HL-60 (cell line): ENCODE data around the gene ZCCHC2.
A peak's percentile ranks its signal among the peaks of the same experiment; 100 is the strongest.

ENCODE experiments used
- DNase-seq, 2 experiments: peaks; one replicate each; pipeline ENCODE4 v3.0.0-alpha.2; 2010 to 2020; ENCODE audit warnings: low read depth in 1 of 2, low spot score in 1 of 2
- H3K27ac ChIP-seq: fragments of 250-450 bp; sonication (Bioruptor Pico); replicated peaks from 2 replicates; pipeline ENCODE4 v1.5.1; 2020; ENCODE audit warnings: mild to moderate bottlenecking, moderate library complexity
- H3K27me3 ChIP-seq: fragments of 250-450 bp; sonication (Bioruptor Pico); 2 replicates; pipeline ENCODE4 v1.5.1; 2021; ENCODE audit warnings: mild to moderate bottlenecking, moderate library complexity; ENCODE audit not compliant: insufficient read depth, poor library complexity, severe bottlenecking
- H3K4me3 ChIP-seq: replicated peaks from 2 replicates; pipeline ENCODE4 v1.5.1; 2011; ENCODE audit warnings: mild to moderate bottlenecking, control low read depth, low read length; ENCODE audit not compliant: insufficient read depth
- GABPA ChIP-seq: IDR thresholded peaks from 2 replicates; pipeline ENCODE4 v1.6.1; 2012; ENCODE audit warnings: low read depth
- POLR2AphosphoS5 ChIP-seq: IDR thresholded peaks from 2 replicates; pipeline ENCODE4 v1.6.1; 2012; ENCODE audit warnings: low read depth
- SPI1 ChIP-seq: IDR thresholded peaks from 2 replicates; pipeline ENCODE4 v1.6.1; 2012; ENCODE audit warnings: low read depth, mild to moderate bottlenecking, borderline replicate concordance
- TF ChIP-seq, protein P1 (sequence below): IDR thresholded peaks from one replicate; pipeline ENCODE4 v1.5.1; 2011; ENCODE audit warnings: low read length, control low read depth, inconsistent platforms; ENCODE audit not compliant: insufficient read depth
- TF ChIP-seq, protein P2 (sequence below): IDR thresholded peaks from 2 replicates; pipeline ENCODE4 v1.6.1; 2012; ENCODE audit warnings: low read depth; ENCODE audit not compliant: insufficient replicate concordance

Gene ZCCHC2

DNA sequence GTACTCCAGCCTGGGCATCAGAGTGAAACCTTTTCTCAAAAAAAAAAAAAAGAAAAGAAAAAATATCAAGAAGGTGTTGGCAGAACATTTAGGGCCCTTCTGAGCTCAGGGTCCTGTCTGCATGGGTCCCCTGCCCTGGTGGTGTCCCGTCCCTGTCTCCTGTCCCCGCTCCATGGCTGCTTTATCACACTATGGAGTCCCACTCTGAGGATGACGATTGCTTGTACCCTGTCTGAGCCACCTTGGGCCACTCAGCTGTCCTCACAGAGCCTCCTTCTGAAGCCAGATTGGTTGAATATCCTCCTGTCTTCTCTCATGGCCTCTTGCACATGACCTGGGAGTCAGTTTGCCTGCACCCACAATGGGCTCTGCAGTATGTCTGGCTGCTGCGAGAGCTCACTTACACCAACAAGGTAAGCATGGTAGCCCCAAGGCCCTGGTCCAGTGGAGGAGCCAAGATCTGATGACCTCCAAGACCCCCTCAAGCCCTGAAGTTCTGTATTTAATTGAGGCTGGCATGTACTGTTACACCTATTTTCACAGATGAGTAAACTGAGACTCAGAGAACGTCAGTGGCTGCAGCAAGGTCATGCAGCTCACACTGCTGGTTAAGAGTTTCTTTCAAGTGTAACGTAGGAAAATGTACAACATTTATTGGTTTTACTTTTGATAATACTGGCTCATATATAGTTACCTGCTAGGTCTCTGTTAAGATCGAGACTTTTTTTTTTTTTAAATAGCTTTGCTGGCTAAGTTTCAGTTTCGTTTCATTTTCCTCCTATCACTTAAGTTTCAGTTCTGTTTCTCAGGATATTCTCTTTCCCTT is 16.9 kb upstream of the ZCCHC2 start:
- TF ChIP-seq SPI1 (no peak), POLR2AphosphoS5 (no peak), GABPA (no peak)
- TF ChIP-seq, protein P1, sequence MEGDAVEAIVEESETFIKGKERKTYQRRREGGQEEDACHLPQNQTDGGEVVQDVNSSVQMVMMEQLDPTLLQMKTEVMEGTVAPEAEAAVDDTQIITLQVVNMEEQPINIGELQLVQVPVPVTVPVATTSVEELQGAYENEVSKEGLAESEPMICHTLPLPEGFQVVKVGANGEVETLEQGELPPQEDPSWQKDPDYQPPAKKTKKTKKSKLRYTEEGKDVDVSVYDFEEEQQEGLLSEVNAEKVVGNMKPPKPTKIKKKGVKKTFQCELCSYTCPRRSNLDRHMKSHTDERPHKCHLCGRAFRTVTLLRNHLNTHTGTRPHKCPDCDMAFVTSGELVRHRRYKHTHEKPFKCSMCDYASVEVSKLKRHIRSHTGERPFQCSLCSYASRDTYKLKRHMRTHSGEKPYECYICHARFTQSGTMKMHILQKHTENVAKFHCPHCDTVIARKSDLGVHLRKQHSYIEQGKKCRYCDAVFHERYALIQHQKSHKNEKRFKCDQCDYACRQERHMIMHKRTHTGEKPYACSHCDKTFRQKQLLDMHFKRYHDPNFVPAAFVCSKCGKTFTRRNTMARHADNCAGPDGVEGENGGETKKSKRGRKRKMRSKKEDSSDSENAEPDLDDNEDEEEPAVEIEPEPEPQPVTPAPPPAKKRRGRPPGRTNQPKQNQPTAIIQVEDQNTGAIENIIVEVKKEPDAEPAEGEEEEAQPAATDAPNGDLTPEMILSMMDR: no peak
- TF ChIP-seq, protein P2, sequence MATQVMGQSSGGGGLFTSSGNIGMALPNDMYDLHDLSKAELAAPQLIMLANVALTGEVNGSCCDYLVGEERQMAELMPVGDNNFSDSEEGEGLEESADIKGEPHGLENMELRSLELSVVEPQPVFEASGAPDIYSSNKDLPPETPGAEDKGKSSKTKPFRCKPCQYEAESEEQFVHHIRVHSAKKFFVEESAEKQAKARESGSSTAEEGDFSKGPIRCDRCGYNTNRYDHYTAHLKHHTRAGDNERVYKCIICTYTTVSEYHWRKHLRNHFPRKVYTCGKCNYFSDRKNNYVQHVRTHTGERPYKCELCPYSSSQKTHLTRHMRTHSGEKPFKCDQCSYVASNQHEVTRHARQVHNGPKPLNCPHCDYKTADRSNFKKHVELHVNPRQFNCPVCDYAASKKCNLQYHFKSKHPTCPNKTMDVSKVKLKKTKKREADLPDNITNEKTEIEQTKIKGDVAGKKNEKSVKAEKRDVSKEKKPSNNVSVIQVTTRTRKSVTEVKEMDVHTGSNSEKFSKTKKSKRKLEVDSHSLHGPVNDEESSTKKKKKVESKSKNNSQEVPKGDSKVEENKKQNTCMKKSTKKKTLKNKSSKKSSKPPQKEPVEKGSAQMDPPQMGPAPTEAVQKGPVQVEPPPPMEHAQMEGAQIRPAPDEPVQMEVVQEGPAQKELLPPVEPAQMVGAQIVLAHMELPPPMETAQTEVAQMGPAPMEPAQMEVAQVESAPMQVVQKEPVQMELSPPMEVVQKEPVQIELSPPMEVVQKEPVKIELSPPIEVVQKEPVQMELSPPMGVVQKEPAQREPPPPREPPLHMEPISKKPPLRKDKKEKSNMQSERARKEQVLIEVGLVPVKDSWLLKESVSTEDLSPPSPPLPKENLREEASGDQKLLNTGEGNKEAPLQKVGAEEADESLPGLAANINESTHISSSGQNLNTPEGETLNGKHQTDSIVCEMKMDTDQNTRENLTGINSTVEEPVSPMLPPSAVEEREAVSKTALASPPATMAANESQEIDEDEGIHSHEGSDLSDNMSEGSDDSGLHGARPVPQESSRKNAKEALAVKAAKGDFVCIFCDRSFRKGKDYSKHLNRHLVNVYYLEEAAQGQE: no peak
- no peak for DNase-seq
- H3K27ac ChIP-seq: peak overlapping the region; percentile 30

DNA sequence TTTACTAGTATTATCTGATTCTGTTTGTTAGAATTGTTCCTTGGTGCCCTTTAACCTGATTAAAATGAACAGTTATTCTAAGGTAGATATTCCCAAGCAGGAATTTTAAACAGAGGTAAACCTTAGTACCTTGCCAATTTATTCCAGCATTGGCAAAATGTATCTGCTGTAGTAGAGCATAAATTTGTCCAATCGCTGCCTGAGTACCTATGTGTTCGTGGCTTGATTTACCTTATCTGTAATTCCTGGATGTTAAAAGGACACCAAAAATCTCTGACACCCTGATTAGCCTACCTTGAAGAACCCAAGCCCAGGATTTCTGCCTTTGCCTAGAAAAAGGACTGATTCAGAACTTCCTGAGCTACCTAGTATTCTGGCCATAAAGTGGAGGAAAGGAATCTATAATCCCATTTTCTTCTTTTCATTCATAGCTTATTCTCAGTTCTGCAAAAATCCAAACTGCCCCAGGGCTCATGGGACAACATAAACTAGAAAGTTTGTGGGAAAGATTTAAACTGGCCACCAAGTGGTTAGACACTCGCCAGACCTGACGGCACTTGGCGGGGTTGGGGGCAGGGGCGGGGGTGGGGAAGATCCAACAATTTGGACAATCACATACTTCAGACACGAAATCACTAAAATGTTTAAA is 16.2 kb upstream of the ZCCHC2 start:
- TF ChIP-seq SPI1 (no peak), GABPA (no peak), POLR2AphosphoS5 (no peak)
- TF ChIP-seq, protein P1: no peak
- TF ChIP-seq, protein P2: no peak
- Histone ChIP-seq H3K27me3 (no peaks in the 10 kb centered on the region), H3K27ac (peak overlapping the region; percentile 30), H3K4me3 (peak overlapping the region; percentile 37)
- DNase-seq: no peak

More for the DNA sequence above, 16.9 kb upstream of the ZCCHC2 start:
- Histone ChIP-seq H3K4me3 (peak overlapping the region; percentile 37), H3K27me3 (no peaks in the 10 kb centered on the region)

DNA sequence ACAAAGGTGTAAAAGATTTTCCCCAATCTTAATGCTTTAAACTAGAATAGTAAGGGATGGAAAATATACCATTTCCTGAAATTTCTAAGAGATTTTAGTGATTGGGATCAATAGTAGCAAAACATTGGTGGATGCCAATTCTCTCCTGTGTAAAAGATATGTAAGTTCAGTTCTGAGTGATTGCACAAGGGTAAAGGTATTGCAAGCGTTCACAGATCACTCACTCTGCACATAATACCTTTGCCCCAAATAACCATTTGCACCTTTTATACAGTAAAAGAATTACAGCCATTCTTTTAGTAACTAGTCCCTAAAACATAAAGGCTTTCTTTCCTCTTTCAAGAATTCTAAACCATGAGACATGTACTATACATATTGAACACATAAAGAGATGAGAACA is 13.0 kb upstream of the ZCCHC2 start:
- no peak overlapping the region for H3K27ac ChIP-seq
- no peak for DNase-seq
- H3K4me3 ChIP-seq: no peak overlapping the region
- TF ChIP-seq, protein P2: no peak
- TF ChIP-seq, protein P1: no peak
- no peak for TF ChIP-seq GABPA
- TF ChIP-seq POLR2AphosphoS5: no peak
- no peak for TF ChIP-seq SPI1
- H3K27me3 ChIP-seq: no peaks in the 10 kb centered on the region
